Tibial artery (tissue), 4 donors: ENCODE data around the gene SLC4A5.

ENCODE experiments used
- DNase-seq, 2 donors: peaks; one replicate each; pipeline ENCODE4 v3.0.0-alpha.2; 2019
- H3K27ac ChIP-seq, 2 donors: fragments of 200-600 bp; sonication (generic) in 1 of 2; 1 replicate in 1 of 2; 2 replicates in 1 of 2; pipeline ENCODE4 v1.5.1; 2018 to 2019; ENCODE audit warnings: mild to moderate bottlenecking in 1 of 2
- H3K27me3 ChIP-seq, 2 donors: fragments of 200-600 bp; sonication (generic) in 1 of 2; one replicate each; pipeline versions ENCODE4 v1.5.1 to v1.6.0; 2016 to 2019
- H3K36me3 ChIP-seq, 3 donors: fragments of 200-600 bp; sonication (generic) in 2 of 3; one replicate each; pipeline ENCODE4 v1.5.1; 2016 to 2019; ENCODE audit warnings: mild to moderate bottlenecking in 2 of 3
- H3K4me1 ChIP-seq, 4 donors: fragments of 200-600 bp; sonication (generic) in 2 of 4; 1 replicate in 3 of 4; 2 replicates in 1 of 4; pipeline ENCODE4 v1.5.1; 2016 to 2019
- H3K4me3 ChIP-seq, 2 donors: fragments of 200-600 bp; sonication (generic) in 1 of 2; 1 replicate in 1 of 2; 2 replicates in 1 of 2; pipeline ENCODE4 v1.5.1; 2018 to 2019; ENCODE audit warnings: mild to moderate bottlenecking in 2 of 2
- H3K9me3 ChIP-seq, 3 donors: fragments of 200-600 bp; sonication (generic) in 1 of 3; one replicate each; pipeline ENCODE4 v1.5.1; 2016 to 2019
- CTCF ChIP-seq, 2 experiments: fragments of 200-600 bp in 1 of 2; fragments of 450-650 bp in 1 of 2; IDR thresholded peaks; one replicate each; pipeline ENCODE4 v1.5.1; 2017 to 2019; ENCODE audit warnings: antibody characterized with exemption in 2 of 2, mild to moderate bottlenecking in 1 of 2, moderate library complexity in 1 of 2
- intact Hi-C: fragments of 100-400 bp; cut with DNase I; formaldehyde crosslinking; loops from one replicate; pipeline ENCODE4 v1.15.0; 2023; ENCODE audit warnings: low total_unique reads

Gene SLC4A5

DNA sequence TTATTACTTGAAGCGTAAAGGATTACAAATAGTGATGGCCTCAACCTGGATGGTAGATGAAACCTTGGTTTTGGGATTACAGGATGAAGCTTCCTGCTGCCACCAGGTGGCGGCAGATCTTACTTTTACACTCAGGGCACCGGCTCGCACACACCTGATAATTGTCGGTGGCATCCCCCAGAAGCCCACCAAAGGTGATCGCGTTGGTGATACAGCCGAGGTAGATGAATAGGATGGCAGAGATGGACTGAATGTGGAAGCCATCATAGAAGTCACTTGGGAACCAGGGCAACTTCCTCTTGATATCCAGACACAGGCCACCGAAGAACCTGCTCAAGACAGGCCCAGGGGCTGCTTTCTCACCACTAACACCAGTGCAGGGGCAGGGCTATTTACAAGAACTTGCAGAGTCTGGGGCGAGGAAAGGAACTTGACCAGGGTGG lies 93.0 kb downstream of the SLC4A5 start:
- Histone ChIP-seq H3K27ac (no peak overlapping the region), H3K27me3 (no peaks in the 10 kb centered on the region), H3K36me3 (peaks cover 0 to 8% (median 0%) of the 10 kb centered on the region in 3 donors), H3K4me3 (no peak overlapping the region), H3K4me1 (peaks cover 0 to 21% (median 10%) of the 10 kb centered on the region in 4 donors), H3K9me3 (no peaks in the 10 kb centered on the region)
- DNase-seq = peak in 1 of 2 donors; percentile 68
- intact Hi-C loops = no loop called here
- TF ChIP-seq CTCF (IDR thresholded peaks at IDR 0.05) = peak; percentile 66 to 67

GRCh38 chr2:74249406-74250122 lies 93.7 kb downstream of the SLC4A5 start:
- peak in 1 of 2 donors; percentile 48 for DNase-seq
- no peaks in the 10 kb centered on the region for H3K27me3 ChIP-seq
- peaks cover 0 to 20% (median 10%) of the 10 kb centered on the region in 4 donors for H3K4me1 ChIP-seq
- H3K36me3 ChIP-seq = peaks cover 0 to 8% (median 0%) of the 10 kb centered on the region in 3 donors
- TF ChIP-seq CTCF (IDR thresholded peaks at IDR 0.05) = no peak
- H3K27ac ChIP-seq = no peak overlapping the region
- H3K4me3 ChIP-seq = no peak overlapping the region
- intact Hi-C loops = no loop called here
- H3K9me3 ChIP-seq = no peaks in the 10 kb centered on the region

- Histone ChIP-seq H3K36me3 (peaks cover 0 to 8% (median 0%) of the 10 kb centered on the region in 3 donors), H3K27ac (no peak overlapping the region), H3K27me3 (no peaks in the 10 kb centered on the region), H3K4me3 (no peak overlapping the region), H3K4me1 (no peaks in the 10 kb centered on the region), H3K9me3 (no peaks in the 10 kb centered on the region)
- TF ChIP-seq CTCF (IDR thresholded peaks at IDR 0.05) = no peak
- DNase-seq = peak in 1 of 2 donors; percentile 50
- intact Hi-C loops = no loop called here
Observed at GRCh38 chr2:74246496-74247195, 96.6 kb downstream of the SLC4A5 start.

DNA sequence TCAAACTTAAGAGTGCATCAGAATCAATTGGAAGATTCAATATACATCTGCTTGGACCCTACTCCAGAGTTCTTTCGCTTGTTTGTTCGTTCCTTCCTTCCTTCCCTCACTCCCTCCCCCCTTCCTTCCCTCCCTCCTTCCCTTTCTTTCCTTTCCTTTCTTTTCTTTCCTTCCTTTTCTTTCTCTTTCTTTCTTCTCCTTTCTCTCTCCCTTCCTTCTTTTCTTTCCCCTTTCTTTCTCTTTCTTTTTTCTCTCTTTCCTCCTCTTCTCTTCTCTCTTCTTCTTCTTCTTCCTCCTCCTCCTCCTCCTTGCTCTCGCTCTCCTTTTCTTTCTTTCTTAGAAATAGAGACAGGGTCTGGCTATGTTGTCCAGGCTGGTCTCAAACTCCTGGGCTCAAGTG lies 98.9 kb downstream of the SLC4A5 start:
- Histone ChIP-seq H3K4me3 (no peak overlapping the region), H3K4me1 (no peaks in the 10 kb centered on the region), H3K9me3 (no peaks in the 10 kb centered on the region), H3K27ac (no peak overlapping the region), H3K27me3 (no peaks in the 10 kb centered on the region), H3K36me3 (peaks cover 0 to 8% (median 0%) of the 10 kb centered on the region in 3 donors)
- intact Hi-C loops = no loop called here
- no peak for TF ChIP-seq CTCF (IDR thresholded peaks at IDR 0.05)
- DNase-seq = no peak

DNA sequence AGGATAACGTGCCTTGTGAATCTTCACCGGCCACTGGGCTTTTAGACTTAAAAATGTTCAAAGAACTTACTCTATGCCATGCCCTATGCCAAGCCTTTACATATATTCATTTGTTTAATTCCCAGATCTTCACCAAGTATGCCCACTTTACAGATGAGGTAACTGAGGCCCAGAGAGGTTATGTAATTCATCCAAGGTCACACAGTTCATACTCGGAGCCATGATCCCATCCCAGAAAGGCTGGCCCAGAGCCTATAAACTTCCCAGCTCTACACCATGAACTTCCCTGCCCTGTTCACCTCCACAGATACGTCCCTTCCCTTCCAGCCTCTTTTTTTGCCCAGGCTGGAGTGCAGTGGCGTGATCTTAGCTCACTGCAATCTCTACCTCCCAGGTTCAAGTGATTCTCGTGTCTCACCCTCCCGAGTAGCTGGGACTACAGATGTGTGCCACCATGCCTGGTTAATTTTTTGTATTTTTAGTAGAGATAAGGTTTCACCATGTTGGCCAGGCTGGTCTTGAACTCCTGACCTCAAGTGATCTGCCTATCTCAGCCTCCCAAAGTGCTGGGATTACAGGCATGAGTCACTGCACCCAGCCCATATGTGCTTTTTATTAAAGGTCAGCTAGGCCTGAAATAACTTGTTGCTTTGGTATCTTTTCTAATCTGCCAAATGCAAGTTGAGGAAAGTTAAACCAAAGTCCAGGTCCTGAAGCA lies 100.7 kb downstream of the SLC4A5 start:
- Histone ChIP-seq H3K4me3 (no peak overlapping the region), H3K27ac (no peak overlapping the region), H3K27me3 (no peaks in the 10 kb centered on the region), H3K36me3 (peaks cover 0 to 8% (median 0%) of the 10 kb centered on the region in 3 donors), H3K9me3 (peaks cover 0 to 3% (median 0%) of the 10 kb centered on the region in 3 donors), H3K4me1 (peaks cover 0 to 4% (median 0%) of the 10 kb centered on the region in 4 donors)
- intact Hi-C loops = no loop called here
- peak in 1 of 2 donors; percentile 28 for DNase-seq
- TF ChIP-seq CTCF (IDR thresholded peaks at IDR 0.05) = no peak
